Lung microvascular endothelial cell (primary cell): ENCODE data around the gene HELZ2. TPM values are rescaled to one million over a fixed set of nuclear protein-coding genes. Genes with fewer than 3 reads are reported as not detected.

Experiments used
- DNase-seq, 2 donors: peaks; one replicate each; pipeline versions ENCODE4 v3.0.0 to v3.0.0-alpha.2; 2010; ENCODE audit warnings: low read depth in 2 of 2
- total RNA-seq: library from RNA; depleted of rRNA; stranded (reverse); fragments of >200 nt; gene quantifications from 2 replicates; pipeline ENCODE4 v1.2.1, GENCODE V29; 2014

Gene HELZ2
- total RNA-seq, 1 donor from 2014 or later, result 35.5 TPM

DNA sequence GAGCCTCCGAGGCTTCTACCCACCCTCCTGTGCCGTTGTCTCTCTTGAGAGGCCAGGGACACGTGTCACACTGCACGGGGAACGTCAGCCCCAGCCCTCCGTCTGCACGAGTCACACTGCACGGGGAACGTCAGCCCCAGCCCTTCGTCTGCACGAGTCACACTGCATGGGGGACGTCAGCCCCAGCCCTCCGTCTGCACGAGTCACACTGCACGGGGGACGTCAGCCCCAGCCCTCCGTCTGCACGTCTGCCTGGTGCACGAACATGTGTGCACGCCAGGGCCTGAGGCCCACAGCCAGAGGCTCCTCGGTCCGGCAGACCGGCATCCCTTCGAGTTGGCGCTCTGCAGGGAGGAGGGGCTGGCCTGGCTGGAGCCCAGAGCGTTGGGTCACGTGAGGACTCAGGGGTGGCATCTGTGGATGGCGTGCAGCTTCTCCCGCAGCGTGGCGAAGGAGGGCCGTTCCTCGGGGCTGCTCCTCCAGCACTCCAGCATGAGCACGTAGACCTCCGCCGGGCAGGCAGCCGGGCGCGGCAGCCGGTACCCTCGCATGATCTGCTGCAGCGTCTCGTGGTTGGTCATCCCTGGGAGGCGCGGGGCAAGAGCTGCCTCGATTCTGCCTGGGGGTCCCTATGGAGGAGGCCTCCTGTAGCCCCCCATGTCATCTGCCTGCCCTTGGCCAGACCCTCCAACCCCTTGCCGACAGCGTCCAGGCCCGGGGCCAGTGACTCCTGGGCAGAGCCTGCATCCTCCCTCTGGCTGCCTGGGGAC, 33.4 kb downstream of the HELZ2 start:
- no peak for DNase-seq

DNA sequence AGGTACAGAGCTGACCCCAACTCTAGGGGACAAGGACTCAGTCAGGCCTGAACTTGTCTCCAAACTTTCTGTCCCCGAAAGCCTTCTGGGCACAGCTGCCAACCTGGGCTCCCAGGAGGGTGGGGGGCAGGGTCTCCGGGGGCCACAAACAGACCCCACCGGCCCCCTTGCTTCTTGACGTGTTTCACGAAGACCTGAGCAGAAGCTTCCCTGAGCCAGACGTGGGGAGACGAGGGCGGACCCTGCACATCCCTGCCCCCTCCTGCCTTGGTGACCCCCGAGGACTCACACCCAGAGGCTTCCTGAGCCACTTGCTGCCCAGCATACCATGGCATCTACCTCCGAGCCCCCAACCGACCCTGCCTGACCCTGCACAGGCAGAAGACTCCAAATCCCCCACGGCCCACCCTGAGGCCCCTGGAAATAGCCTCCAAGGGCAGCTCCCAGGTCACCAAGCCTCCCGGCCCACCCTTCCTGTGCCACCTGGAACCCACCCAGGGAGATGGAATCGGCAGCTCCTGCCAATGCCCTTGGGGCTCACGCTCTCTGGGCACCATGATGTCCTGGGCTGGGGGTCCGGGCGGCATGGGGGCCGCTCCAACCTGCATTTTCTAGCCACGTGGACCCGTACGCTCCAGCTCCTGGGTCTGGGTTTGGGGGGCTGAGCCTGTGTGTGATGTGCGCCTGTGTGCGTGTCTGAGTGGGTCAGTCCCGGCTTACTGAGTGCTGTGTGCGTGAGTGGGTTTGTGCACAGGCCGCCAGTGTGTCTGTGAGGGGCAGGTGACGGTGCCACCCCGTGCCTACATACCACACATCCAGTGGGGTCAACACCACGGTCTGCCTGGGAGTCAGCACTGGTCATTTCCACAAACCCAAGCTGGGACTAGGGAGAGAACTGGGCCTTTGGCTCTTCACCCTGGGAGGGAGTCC, 34.3 kb downstream of the HELZ2 start:
- no peak for DNase-seq

DNA sequence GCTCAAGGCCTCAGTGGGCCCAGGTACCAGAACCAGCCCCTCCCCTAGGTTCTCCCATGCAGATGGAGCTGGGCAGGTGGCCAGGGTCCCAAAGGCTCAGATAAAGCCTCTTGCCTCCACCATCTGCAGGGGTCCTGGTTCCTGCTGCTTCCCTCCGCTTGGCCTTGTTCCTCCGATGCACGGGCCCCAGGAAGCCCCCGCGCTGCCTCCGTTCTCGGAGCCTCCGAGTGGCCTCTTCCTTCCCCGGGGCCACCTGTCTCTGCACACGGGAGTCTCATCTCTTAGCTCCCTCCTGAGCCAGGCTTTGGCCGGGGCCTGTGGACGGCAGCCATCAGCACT, 35.0 kb downstream of the HELZ2 start:
- no peak for DNase-seq

DNA sequence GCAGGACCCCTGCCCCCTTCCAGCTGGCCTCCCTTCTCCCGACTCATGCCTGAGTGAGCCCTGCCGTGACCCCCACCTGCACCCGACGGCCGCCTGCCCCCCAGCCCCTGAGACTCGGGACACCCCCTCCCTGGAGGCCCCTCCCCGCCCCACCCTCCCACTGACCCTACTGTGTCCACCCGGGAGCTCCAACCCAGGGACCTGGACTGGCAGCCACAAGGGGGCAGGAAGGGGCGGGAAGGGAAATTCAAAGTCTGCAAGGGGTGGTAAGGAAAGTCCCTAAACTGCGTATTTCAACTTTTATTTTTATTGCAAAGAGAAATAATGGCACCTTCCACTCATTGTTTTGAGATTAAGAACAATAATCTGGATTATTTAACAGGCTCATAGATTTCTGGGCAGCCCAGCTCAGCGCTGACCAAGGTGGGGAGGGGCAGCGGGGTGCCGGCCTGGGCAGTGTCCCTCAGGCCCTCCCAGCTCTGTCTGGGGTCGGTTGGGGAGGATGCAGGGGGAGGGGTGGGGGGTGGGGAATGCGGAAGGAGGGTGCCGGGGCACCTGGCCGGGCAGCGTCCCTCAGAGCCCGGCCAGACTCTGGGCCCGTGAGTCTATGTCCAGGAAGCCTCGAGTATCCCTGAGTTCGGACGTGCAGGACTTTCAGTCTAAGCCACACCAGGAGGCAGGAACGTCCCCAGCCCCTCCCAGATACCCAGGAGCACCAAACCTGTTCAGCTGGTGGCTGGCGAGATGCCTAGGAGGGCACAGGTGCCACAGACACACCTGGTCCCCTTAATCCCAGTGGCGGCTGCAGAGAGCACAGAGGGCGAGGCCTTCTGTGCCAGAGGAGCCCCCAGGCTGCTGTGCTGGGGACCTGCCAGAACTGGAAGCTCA, 35.6 kb downstream of the HELZ2 start:
- DNase-seq, result peak; percentile 53 to 72

DNA sequence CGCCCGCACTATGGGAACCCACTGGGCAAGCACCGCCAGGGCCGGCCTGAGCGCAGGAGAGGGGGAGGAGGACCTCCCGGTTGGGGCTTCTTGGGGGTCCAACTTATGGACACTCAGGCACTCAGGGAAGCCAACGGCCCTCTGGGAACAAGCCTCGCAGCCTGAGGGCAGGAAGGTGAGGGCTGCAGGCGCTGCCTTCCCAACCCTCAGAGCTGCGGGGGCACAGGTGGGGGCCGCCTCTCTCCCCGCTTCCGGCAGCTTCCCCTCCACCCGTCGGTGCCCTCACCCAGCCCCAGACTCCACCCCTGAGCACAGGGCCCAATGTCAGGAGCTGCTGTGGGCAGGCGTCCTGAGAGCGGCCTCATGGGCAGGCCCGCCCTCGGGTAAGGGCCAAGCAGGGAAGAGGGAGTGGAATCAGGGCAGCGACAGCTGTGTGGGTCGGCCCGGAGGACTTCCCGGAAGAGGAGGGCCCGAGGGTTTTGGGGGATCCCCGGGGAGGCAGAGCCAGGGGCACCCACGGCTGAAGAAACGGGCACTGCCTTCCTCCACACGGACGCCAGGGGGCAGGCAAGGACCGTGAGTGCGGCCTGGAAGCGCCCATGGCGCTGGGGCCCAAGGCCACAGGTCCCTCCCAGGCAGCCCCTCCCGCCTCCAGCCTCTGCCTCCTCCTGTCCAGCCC, 36.4 kb downstream of the HELZ2 start:
- peak; percentile 92 to 93 for DNase-seq

DNA sequence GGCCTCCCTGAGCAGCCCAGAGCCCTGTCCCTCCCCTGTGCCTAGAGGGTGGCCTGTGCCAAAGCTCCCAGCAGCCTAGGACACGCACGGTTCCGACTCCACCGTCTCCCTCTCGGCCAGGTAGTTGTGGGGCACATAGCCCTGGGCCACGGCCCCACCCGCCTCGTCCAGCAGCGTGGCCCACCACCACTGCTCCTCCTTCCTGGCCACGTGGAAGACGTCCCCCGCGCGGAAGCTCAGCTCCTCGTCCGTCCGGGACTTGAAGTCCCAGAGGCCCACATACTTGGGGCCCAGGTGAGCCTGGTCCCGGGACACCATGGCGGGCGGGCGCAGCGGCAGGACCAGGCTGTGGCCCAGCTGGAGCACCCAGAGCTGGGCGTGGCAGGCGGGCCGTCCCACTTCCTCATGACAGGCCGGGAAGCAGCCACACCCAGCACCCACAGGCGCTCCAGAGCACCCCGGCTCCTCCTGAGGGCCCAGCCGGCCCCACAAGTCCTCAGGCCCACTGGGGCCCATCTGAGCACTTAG, 37.0 kb downstream of the HELZ2 start, which contains the start of gene PTK6:
TSS of gene PTK6 (minus strand) at position 380 of the 528 bp plus-strand sequence. CDS start at position 318, 62 bp downstream.
- DNase-seq, result no peak

DNA sequence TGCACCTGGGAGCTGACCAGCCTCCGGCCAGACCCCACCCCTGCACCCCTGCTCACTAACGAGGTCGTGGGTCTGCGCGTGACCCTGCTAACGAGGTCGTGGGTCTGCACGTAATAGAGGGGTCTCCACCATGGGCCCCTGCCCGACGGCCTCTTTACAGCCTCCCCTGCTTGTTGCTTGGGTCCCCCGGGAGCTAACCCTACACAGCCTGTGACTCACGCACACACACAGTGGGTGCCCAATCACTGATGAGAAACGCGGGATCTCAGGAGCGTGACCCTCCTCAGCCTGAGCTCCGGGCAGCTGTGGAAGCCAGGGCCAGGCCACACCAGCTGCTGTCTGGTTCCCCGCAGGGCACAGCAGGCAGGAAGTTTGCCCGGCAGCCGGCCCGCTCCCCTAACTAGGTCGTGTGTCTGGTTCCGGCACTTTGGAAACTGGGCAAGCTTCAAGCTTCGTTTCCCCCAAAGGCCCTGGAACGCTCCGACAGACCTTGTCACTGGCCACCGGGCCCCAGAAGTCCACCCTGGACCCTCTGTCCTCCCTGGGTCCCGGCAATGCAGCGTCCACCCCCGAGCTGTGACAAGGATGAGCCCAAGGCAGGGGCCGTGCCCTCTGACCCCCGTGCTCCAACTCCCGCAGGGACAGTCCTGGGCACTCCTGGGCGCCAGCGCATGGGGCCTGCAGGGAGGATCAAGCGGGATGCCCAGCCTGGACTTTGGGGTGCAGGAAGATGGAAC, 37.6 kb downstream of the HELZ2 start:
- DNase-seq, result peak; percentile 22 to 43

DNA sequence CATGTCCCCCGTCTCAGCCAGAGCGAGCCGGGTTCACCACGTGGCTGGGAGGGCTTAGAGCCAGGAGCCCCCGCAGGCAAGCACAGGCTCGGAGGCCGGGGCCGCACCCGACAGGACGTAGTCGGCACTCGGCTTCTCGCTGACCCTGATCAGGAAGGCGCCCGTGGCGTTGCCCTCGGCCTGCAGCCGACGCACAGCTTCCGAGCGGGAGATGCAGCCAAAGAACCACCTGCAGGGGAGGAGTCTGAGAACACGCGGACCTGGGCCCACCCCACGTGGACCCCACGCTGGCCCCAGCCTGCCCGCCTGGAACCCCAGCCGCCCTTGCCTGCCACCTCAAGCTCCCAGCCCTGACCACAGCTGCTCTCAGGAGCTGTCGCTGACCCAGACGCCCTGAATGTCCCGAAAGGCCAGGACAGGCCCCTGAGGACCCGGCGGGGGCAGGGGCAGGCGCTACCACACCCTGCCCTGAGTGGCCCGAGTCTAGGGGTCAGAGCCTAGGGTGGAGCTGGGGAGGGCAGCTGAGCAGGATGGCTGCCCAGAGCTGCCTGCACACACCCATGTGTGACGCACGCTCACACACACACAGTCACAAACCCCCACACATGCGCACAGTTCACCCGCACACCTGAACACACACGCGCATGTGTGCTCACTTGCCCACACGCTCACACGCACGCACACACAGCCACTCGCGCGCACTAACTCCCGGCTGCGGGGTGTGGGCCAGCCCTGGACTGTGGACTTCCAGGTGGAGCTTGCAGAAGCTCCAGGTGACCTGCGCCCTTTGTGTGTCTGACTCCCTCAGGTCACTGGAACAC, 39.0 kb downstream of the HELZ2 start:
- no peak for DNase-seq

DNA sequence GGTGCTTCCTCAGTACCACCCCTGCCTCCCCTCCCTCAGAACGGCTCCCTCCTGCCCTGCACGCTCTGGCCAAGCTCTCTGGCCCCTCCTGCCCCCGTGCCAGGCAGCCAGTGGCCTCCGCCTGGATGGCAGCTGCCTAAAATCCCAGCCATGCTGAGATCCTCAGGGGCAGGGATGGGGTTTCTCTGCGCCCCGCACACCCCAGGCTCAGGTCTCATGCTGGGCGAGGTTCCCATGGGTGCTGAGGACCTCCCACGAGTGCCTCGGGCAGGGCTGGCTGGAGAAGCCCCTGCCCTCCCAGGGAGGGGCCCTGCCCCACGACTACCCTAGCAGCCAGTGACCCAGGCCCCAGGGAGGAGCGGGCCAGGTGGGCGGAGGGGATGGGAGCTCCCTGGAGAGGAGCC, 39.6 kb downstream of the HELZ2 start:
- DNase-seq, result no peak

DNA sequence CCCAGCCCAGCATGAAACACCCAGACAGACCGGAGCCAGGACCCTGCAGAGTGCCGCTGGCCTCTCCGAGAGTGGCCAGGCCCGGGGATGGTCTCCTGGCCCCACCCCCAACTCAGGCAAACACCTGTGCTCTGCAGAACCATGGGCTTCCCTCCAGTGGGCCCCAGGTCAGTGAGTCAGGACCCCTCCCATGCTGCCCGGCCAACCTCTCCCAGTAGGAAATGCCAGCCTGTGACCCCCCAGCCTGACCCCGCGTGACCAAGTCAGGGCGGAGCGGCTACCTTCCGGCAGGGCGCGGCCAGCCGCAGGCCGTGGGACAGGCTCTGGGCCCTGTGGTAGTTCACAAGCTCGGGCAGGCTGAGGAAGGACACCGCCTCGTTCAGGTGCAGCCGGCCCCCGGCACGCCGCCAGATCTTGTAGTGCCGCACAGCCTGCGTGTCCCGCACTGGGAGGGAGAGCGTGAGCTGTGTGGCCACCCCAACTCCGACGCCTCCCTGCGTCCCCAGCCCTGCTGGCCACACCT, 40.1 kb downstream of the HELZ2 start:
- DNase-seq, result no peak

DNA sequence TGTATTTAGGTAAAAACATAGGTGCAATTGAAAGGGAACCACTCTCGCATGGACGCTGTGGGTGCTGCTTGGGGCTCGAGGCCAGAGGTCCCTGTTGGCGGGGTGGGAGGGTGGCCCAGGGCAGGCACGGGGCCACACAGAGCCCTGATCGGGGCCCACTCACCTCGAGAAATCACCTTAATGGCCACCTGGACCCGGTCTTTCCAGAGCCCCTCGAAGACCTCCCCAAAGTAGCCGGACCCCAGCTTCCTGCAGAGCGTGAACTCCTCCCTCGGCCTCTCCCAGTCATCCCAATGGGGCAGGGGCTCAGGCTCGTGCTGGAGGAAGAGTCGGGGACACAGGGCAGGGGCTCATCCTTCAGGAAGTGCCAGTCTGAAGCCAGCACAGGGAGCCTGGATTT, 40.7 kb downstream of the HELZ2 start:
- DNase-seq, result no peak

DNA sequence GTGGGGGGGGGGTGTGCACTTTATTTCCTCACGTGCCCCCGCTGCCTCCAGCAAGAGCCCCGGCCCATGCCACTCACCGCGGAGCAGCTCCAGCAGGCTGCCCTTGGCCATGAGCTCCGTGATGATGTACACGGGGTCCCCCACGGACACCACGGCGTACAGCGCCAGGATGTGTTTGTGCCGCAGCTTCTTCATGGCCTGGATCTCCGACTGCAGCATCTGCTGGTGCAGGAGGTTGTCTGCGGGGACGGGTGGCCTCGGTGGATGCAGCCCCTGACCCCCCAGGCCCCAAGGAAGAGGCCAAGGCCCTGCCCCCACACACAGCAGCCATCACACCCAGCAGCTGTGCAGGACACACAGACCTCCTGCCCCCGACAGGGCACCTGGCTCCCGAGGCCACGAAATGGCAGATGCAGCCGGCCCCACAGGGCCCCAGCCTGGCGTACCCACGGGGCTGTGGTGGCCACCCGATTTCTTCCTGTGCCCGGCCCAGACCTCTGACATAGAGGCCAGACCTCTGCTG, 41.5 kb downstream of the HELZ2 start:
- no peak for DNase-seq

DNA sequence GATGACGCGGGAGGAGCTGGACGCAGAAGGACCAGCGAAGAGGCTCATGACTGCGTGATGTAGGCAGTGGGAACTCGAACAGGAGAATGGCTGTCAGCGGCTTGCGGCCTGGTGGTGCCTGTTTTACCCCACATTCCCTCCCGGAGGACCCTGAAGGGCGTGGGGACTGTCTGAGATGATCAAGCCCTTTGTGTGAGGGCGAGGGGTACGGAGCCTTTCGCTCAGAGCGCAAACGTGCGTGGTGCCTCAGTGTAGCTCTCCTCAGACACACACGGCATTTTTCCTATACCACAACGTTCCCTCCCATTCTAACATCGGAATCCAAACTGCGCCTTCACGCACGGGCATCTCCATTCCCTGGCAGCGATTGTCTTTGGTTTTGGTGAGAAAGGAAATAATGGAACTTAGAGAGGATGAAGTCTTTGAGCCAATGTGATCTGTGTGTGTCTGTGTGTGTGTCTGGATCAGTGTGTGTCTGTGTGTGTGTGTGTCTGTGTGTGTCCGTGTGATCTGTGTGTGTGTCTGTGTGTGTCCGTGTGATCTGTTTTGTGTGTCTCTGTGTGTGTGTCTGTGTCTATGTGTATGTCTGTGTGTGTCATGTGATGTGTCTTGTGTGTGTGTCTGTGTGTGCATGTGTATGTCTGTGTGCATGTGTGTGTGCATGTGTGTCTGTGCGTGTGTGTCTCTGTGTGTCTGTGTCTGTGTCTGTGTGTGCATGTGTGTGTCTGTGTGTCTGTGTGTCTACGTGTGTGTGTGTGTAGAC, 42.2 kb downstream of the HELZ2 start:
- no peak for DNase-seq

DNA sequence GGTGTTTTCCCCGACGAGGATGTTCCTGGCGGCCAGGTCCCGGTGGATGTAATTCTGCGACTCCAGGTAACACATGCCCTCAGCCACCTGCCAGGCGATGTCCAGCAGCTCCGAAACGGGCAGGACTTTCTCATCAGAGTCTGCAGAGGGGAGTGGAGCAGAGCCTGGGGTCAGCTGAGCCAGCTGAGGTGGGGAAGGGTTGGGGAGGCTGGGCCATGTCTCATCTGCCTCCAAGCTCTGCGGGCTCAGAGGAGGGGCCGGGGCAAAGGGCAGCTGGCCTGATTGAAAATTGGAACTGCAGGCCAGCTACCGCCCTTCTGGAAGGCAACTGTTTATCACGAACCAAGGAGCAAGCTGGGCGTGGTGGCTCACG, 43.3 kb downstream of the HELZ2 start:
- no peak for DNase-seq

DNA sequence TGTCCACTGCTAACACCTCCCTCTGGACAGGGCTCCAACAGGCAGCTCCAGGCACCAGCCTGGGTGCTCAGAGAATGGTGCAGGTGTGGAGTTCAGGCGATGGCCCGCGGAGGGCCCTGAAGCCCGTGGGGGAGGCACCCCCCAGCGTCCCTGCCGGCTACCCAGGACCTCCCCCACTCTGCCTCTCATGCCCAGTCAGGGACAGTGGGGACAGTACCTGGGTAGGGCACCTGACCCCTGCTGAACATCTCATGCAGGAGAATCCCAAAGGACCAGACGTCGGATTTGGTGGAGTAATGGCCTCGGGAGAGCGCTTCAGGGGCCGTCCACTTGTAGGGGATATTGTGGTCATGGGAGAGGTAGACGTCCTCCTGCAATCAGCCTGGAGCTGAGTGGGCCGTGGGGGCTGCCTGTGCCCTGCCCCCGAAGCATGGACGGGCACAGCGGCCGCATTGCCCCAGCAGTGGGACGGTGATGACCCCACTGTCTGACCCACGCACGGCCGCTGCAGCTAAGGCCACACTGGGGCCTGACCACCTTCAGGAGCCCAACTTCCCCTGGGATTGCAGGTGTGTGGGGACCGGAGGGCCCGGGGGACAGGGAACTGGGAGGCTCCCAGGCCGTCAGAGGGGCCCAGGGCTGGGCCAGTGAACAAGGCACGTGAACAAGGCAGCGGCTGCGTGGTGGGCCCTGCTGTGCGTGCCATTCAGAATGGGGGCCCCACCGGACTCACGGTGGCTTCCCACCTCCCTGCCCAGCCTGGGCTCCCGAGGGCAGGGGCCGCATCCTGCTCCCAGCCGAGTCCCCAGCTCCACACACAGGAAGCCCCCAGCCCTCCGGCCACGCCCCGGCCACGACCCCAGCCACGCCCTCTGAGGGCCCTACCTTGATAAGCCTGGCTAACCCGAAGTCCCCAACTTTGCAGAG, 43.9 kb downstream of the HELZ2 start:
- no peak for DNase-seq

DNA sequence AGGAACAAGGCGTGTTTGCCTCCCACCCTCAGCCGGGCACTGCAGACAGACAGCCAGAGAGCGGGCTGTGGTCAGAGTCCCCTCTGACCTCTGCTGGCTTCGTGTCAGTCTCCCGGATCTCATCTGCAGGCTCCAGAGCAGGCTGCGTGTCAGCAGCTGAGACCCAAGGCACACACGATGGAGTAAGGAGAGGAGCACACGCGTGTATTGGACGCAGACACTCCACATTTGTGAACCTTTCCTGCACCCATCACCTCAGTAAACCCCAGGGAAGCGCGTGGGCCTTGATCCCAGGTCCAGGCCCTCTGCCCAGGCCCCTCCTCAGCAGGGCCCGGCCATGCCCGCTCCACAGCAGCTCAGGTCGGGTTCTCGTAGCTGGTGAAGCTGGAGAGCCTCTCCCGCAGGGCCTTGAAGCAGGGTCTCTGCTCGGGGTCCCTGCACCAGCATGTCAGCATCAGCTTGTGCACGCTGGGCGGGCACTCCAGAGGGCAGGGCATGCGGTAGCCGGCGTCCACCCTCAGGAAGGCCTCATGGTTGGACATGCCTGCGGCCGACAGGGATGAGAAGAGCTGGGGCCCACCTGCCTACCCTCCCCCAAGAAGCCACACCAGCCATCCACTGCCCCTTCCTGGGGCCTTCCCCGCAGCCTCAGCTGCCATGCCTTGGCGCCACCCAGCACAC, 44.7 kb downstream of the HELZ2 start:
- DNase-seq, result no peak
